Stomach (tissue), 4 donors: ENCODE data around the gene POLR2L.

Source experiments
- CTCF ChIP-seq, 7 experiments: fragments of 450-650 bp in 4 of 7; fragments of 200-600 bp in 3 of 7; sonication (generic) in 3 of 7; IDR thresholded peaks; one replicate each; pipeline ENCODE4 v1.5.1; 2016 to 2019; ENCODE audit warnings: antibody characterized with exemption in 7 of 7, control low read depth in 2 of 7, mild to moderate bottlenecking in 1 of 7
- EP300 ChIP-seq: sonication (generic); formaldehyde crosslinking; IDR thresholded peaks from one replicate; pipeline ENCODE4 v1.6.1; 2017; ENCODE audit warnings: antibody characterized with exemption
- POLR2A ChIP-seq, 4 donors: fragments of 450-650 bp; IDR thresholded peaks; one replicate each; pipeline ENCODE4 v1.6.1; 2016; ENCODE audit warnings: antibody characterized with exemption in 4 of 4, control low read depth in 2 of 4, mild to moderate bottlenecking in 1 of 4, moderate library complexity in 1 of 4
- POLR2AphosphoS5 ChIP-seq, 3 donors: sonication (generic); formaldehyde crosslinking; IDR thresholded peaks; one replicate each; pipeline ENCODE4 v1.6.1; 2016; ENCODE audit warnings: antibody characterized with exemption in 3 of 3

- no peak for TF ChIP-seq CTCF (IDR thresholded peaks at IDR 0.05)
- TF ChIP-seq POLR2AphosphoS5 (IDR thresholded peaks at IDR 0.05), result peak; percentile 95 to 98 (median 98)
- peak in 2 of 4 donors; percentile 55 to 85 for TF ChIP-seq POLR2A (IDR thresholded peaks at IDR 0.05)
- TF ChIP-seq EP300, result peak; percentile 59
Measured at GRCh38 chr11:809287-810039, 32.9 kb downstream of the POLR2L start, which contains the start of gene RPLP2.
